LNCaP clone FGC (cell line): ENCODE measurements around the gene MAST3.

Experiments
- DNase-seq: peaks from one replicate; pipeline ENCODE4 v3.0.0-alpha.2; 2011; ENCODE audit warnings: low read depth
- H3K4me3 ChIP-seq: 2 replicates; pipeline ENCODE4 v1.5.1; 2011; ENCODE audit warnings: mild to moderate bottlenecking, low read depth, low read length, control low read depth
- CTCF ChIP-seq: IDR thresholded peaks from 2 replicates; pipeline ENCODE4 v1.5.1; 2012; ENCODE audit warnings: mild to moderate bottlenecking; ENCODE audit not compliant: control insufficient read depth, insufficient read depth; ENCODE audit errors: extremely low read depth

The MAST3 gene

GRCh38 chr19:18183529-18183928 is 86.0 kb downstream of the MAST3 start:
- no peak for TF ChIP-seq CTCF
- DNase-seq = peak; percentile 88
- H3K4me3 ChIP-seq = no peak overlapping the region

- no peak for DNase-seq
- H3K4me3 ChIP-seq = no peak overlapping the region
- TF ChIP-seq CTCF = no peak
These were observed 88.0 kb downstream of the MAST3 start for GRCh38 chr19:18185538-18185937.

GRCh38 chr19:18190278-18190677 is 92.7 kb downstream of the MAST3 start:
- no peak for TF ChIP-seq CTCF
- no peak overlapping the region for H3K4me3 ChIP-seq
- DNase-seq = no peak

- no peak for DNase-seq
- peak overlapping the region; percentile 49 for H3K4me3 ChIP-seq
- no peak for TF ChIP-seq CTCF
These were observed 94.1 kb downstream of the MAST3 start for GRCh38 chr19:18191640-18192062.

GRCh38 chr19:18192673-18193387 is 95.3 kb downstream of the MAST3 start, which contains the start of gene MPV17L2:
Gene MPV17L2 (plus strand): TSS chr19:18193218. CDS start chr19:18193282, 64 bp downstream.
- peak within 1 kb of the TSS; percentile 95 for H3K4me3 ChIP-seq
- TF ChIP-seq CTCF = no peak
- DNase-seq = peak; percentile 100

GRCh38 chr19:18193388-18194180 is 96.0 kb downstream of the MAST3 start:
- TF ChIP-seq CTCF = no peak
- DNase-seq = no peak
- H3K4me3 ChIP-seq = peak overlapping the region; percentile 95
